Measurements from ENCODE around the gene CLEC2L. TPM values are rescaled to one million over a fixed set of nuclear protein-coding genes. Genes with fewer than 3 reads are reported as not detected.

CLEC2L gene
- total RNA-seq, 1 donor from 2014 or later = not detected

DNA sequence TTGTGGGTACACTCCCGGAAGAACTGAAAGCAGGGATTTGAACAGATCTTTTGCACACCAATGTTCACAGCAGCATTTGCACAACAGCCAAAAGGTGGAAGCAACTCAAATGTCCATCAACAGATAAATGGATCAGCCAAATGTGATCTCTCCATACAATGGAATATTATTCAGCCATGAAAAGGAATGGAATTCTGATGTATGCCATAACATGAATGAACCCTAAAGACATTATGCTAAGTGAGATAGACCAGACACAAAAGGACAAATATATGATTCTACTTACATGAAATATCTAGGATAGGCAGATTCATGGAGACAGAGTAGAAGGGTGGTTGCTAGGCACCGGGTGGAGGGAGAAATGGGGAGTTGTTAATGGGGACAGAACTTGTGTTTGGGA is 36.7 kb downstream of the CLEC2L start:
- intact Hi-C loops (cut with DNase I) = no loop called here
- H3K27me3 ChIP-seq = no peaks in the 10 kb centered on the region
- H3K4me3 ChIP-seq = no peak overlapping the region
- H3K36me3 ChIP-seq = no peaks in the 10 kb centered on the region
- TF ChIP-seq, protein P1, sequence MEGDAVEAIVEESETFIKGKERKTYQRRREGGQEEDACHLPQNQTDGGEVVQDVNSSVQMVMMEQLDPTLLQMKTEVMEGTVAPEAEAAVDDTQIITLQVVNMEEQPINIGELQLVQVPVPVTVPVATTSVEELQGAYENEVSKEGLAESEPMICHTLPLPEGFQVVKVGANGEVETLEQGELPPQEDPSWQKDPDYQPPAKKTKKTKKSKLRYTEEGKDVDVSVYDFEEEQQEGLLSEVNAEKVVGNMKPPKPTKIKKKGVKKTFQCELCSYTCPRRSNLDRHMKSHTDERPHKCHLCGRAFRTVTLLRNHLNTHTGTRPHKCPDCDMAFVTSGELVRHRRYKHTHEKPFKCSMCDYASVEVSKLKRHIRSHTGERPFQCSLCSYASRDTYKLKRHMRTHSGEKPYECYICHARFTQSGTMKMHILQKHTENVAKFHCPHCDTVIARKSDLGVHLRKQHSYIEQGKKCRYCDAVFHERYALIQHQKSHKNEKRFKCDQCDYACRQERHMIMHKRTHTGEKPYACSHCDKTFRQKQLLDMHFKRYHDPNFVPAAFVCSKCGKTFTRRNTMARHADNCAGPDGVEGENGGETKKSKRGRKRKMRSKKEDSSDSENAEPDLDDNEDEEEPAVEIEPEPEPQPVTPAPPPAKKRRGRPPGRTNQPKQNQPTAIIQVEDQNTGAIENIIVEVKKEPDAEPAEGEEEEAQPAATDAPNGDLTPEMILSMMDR (IDR thresholded peaks at IDR 0.05) = no peak
- DNase-seq (no peak), ATAC-seq (no peak)
- no peak overlapping the region for H3K27ac ChIP-seq
- no peaks in the 10 kb centered on the region for H3K9me3 ChIP-seq
- no peaks in the 10 kb centered on the region for H3K4me1 ChIP-seq

GRCh38 chr7:139560678-139561077 is 37.2 kb downstream of the CLEC2L start:
- H3K4me3 ChIP-seq = no peak overlapping the region
- ATAC-seq (peak; percentile 17), DNase-seq (peak; percentile 52)
- H3K4me1 ChIP-seq = no peaks in the 10 kb centered on the region
- TF ChIP-seq, protein P1 (IDR thresholded peaks at IDR 0.05) = no peak
- no peak overlapping the region for H3K27ac ChIP-seq
- intact Hi-C loops (cut with DNase I) = no loop called here
- no peaks in the 10 kb centered on the region for H3K27me3 ChIP-seq
- H3K36me3 ChIP-seq = no peaks in the 10 kb centered on the region
- no peaks in the 10 kb centered on the region for H3K9me3 ChIP-seq

DNA sequence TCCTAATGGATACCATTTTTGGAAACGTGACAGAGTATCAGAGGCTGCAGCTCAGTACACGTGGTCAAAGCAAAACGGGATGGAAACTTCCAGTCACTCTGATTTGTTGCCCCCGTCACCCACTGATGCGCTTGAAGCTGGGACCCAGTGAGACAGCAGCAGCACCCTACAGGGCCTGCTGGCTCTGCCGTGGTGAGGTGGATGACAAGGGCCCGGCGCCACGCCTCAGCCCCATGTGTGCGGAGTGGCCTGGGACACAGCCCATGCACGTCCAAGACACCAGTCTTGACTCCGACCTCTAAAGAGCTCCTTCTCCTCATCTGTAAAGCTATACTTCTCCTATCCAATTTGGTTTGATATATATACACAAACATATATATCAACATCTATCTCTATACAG is 39.0 kb downstream of the CLEC2L start:
- H3K27ac ChIP-seq = no peak overlapping the region
- TF ChIP-seq, protein P1 (IDR thresholded peaks at IDR 0.05) = no peak
- H3K27me3 ChIP-seq = no peaks in the 10 kb centered on the region
- no peak overlapping the region for H3K4me3 ChIP-seq
- H3K9me3 ChIP-seq = no peaks in the 10 kb centered on the region
- DNase-seq = no peak
- ATAC-seq = no peak
- H3K4me1 ChIP-seq = no peaks in the 10 kb centered on the region
- intact Hi-C loops (cut with DNase I) = no loop called here
- H3K36me3 ChIP-seq = no peaks in the 10 kb centered on the region

GRCh38 chr7:139562961-139563565 is 39.6 kb downstream of the CLEC2L start:
- no peaks in the 10 kb centered on the region for H3K27me3 ChIP-seq
- H3K4me3 ChIP-seq = no peak overlapping the region
- H3K4me1 ChIP-seq = no peaks in the 10 kb centered on the region
- intact Hi-C loops (cut with DNase I) = no loop called here
- no peak overlapping the region for H3K27ac ChIP-seq
- no peaks in the 10 kb centered on the region for H3K36me3 ChIP-seq
- DNase-seq (peak; percentile 54), ATAC-seq (peak; percentile 57)
- TF ChIP-seq, protein P1 (IDR thresholded peaks at IDR 0.05) = no peak
- no peaks in the 10 kb centered on the region for H3K9me3 ChIP-seq

DNA sequence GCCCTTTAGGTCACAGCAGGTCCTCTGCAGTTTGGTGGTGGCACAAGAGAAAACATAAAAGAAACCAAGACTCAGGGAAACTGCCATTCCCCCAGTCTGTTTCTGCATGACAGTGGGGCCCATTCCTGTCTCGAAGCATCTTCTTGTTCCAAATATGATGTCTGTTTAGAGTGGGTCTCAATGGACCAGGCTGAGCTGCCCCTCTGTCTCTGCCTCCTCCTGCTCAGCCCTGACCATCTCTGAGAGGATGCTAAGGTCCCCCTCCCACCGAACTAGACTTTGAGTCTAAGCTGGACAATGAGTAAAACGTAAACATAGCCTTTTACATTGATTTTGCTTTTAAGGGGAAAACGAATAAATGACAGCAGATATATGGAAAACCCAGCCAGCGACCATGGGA is 40.4 kb downstream of the CLEC2L start:
- Histone ChIP-seq H3K27ac (no peak overlapping the region), H3K27me3 (no peaks in the 10 kb centered on the region), H3K9me3 (no peaks in the 10 kb centered on the region), H3K36me3 (no peaks in the 10 kb centered on the region), H3K4me1 (no peaks in the 10 kb centered on the region), H3K4me3 (no peak overlapping the region)
- ATAC-seq (no peak), DNase-seq (no peak)
- intact Hi-C loops (cut with DNase I) = no loop called here
- TF ChIP-seq, protein P1 (IDR thresholded peaks at IDR 0.05) = no peak

DNA sequence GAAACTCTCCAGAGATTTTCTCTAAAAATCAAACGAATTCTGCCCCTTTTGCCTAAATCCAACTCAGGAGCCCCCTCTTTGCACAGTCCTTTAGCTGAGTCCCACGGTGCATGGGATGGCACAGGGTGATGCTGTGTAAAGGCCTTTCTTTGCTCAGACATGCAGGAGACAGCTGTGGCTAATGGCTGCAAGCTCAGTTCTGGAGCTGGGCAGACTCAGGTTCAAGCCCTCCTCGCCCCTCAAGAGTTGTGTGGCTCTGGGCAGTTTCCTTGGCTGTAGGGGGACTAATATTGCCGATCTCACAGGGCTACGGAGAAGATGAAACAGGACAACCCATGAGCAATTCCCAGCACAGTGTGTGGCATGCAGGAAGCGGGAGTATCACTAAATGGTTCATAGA is 42.6 kb downstream of the CLEC2L start:
- no peaks in the 10 kb centered on the region for H3K4me1 ChIP-seq
- no peak overlapping the region for H3K27ac ChIP-seq
- peaks cover 5% of the 10 kb centered on the region for H3K36me3 ChIP-seq
- H3K9me3 ChIP-seq = no peaks in the 10 kb centered on the region
- DNase-seq (no peak), ATAC-seq (no peak)
- H3K27me3 ChIP-seq = no peaks in the 10 kb centered on the region
- TF ChIP-seq, protein P1 (IDR thresholded peaks at IDR 0.05) = no peak
- intact Hi-C loops (cut with DNase I) = no loop called here
- no peak overlapping the region for H3K4me3 ChIP-seq
